ENCODE measurements around the gene RERE. TPM values are rescaled to one million over a fixed set of nuclear protein-coding genes. Genes with fewer than 3 reads are reported as not detected.
"Not testable (repeated sequence)": the region's sequence is repeated elsewhere in the genome, so short reads cannot be mapped to it uniquely, and the experiment has no call there.

Gene RERE
- total RNA-seq, 1 donor from 2014 or later: 115 TPM

- intact Hi-C loops (cut with micrococcal nuclease): no loop called here
- ATAC-seq: no peak
Observed at GRCh38 chr1:8704866-8705506, 112.5 kb downstream of the RERE start.

GRCh38 chr1:8702850-8703810, 114.3 kb downstream of the RERE start:
- peak; percentile 94 for ATAC-seq
- DNase-seq: peak; percentile 95
- intact Hi-C loops (cut with micrococcal nuclease): no loop called here

More at GRCh38 chr1:8704866-8705506, 112.5 kb downstream of the RERE start:
- no peak for DNase-seq

- intact Hi-C loops (cut with micrococcal nuclease): no loop called here
- DNase-seq: no peak
- ATAC-seq: no peak
Observed at GRCh38 chr1:8702472-8702849, 115.0 kb downstream of the RERE start.

GRCh38 chr1:8701794-8702471, 115.5 kb downstream of the RERE start:
- DNase-seq (peak; percentile 40), ATAC-seq (peak; percentile 7)
- intact Hi-C loops (cut with micrococcal nuclease): no loop called here

- intact Hi-C loops (cut with micrococcal nuclease): no loop called here
- ATAC-seq: no peak
- DNase-seq: no peak
Observed at GRCh38 chr1:8699679-8700078, 117.8 kb downstream of the RERE start.

- no peak for ATAC-seq
- DNase-seq: no peak
- intact Hi-C loops (cut with micrococcal nuclease): no loop called here
Observed at GRCh38 chr1:8698937-8699447, 118.4 kb downstream of the RERE start.

- intact Hi-C loops (cut with micrococcal nuclease): no loop called here
- DNase-seq (no peak), ATAC-seq (no peak)
Observed at GRCh38 chr1:8698012-8698630, 119.3 kb downstream of the RERE start.

GRCh38 chr1:8695442-8695841, 122.0 kb downstream of the RERE start:
- ATAC-seq; DNase-seq; intact Hi-C loops (cut with micrococcal nuclease): not testable (repeated sequence)

- no peak for ATAC-seq
- intact Hi-C loops (cut with micrococcal nuclease): no loop called here
- no peak for DNase-seq
Observed at GRCh38 chr1:8693107-8693506, 124.3 kb downstream of the RERE start.

GRCh38 chr1:8691662-8692061, 125.8 kb downstream of the RERE start:
- DNase-seq (no peak), ATAC-seq (no peak)
- intact Hi-C loops (cut with micrococcal nuclease): no loop called here

- no peak for DNase-seq
- ATAC-seq: no peak
- intact Hi-C loops (cut with micrococcal nuclease): no loop called here
Observed at GRCh38 chr1:8690253-8690525, 127.3 kb downstream of the RERE start.

- ATAC-seq: no peak
- no peak for DNase-seq
- intact Hi-C loops (cut with micrococcal nuclease): no loop called here
Observed at GRCh38 chr1:8689431-8690252, 127.8 kb downstream of the RERE start.

GRCh38 chr1:8687538-8687937, 129.9 kb downstream of the RERE start:
- DNase-seq: no peak
- intact Hi-C loops (cut with micrococcal nuclease): no loop called here
- ATAC-seq: no peak

GRCh38 chr1:8687039-8687438, 130.4 kb downstream of the RERE start:
- no peak for ATAC-seq
- intact Hi-C loops (cut with micrococcal nuclease): no loop called here
- no peak for DNase-seq

GRCh38 chr1:8685463-8685862, 132.0 kb downstream of the RERE start:
- intact Hi-C loops (cut with micrococcal nuclease): no loop called here
- no peak for DNase-seq
- no peak for ATAC-seq

GRCh38 chr1:8684590-8684989, 132.8 kb downstream of the RERE start:
- intact Hi-C loops (cut with micrococcal nuclease): no loop called here
- ATAC-seq: no peak
- no peak for DNase-seq

GRCh38 chr1:8682573-8682972, 134.9 kb downstream of the RERE start:
- no peak for ATAC-seq
- intact Hi-C loops (cut with micrococcal nuclease): no loop called here

GRCh38 chr1:8681911-8682310, 135.5 kb downstream of the RERE start:
- ATAC-seq (no peak), DNase-seq (no peak)
- intact Hi-C loops (cut with micrococcal nuclease): no loop called here

More at GRCh38 chr1:8682573-8682972, 134.9 kb downstream of the RERE start:
- no peak for DNase-seq

Data from left ventricle myocardium superior (tissue), 1 donor.